Tibial artery (tissue), 4 donors: ENCODE measurements around the gene TLE3.
A peak's percentile ranks its signal among the peaks of the same experiment; 100 is the strongest.

Source experiments
- DNase-seq, 2 donors: peaks; one replicate each; pipeline ENCODE4 v3.0.0-alpha.2; 2019
- H3K27ac ChIP-seq, 2 donors: fragments of 200-600 bp; sonication (generic) in 1 of 2; 1 replicate in 1 of 2; 2 replicates in 1 of 2; pipeline ENCODE4 v1.5.1; 2018 to 2019; ENCODE audit warnings: mild to moderate bottlenecking in 1 of 2
- H3K27me3 ChIP-seq, 2 donors: fragments of 200-600 bp; sonication (generic) in 1 of 2; one replicate each; pipeline versions ENCODE4 v1.5.1 to v1.6.0; 2016 to 2019
- H3K36me3 ChIP-seq, 3 donors: fragments of 200-600 bp; sonication (generic) in 2 of 3; one replicate each; pipeline ENCODE4 v1.5.1; 2016 to 2019; ENCODE audit warnings: mild to moderate bottlenecking in 2 of 3
- H3K4me1 ChIP-seq, 4 donors: fragments of 200-600 bp; sonication (generic) in 2 of 4; 1 replicate in 3 of 4; 2 replicates in 1 of 4; pipeline ENCODE4 v1.5.1; 2016 to 2019
- H3K4me3 ChIP-seq, 2 donors: fragments of 200-600 bp; sonication (generic) in 1 of 2; 1 replicate in 1 of 2; 2 replicates in 1 of 2; pipeline ENCODE4 v1.5.1; 2018 to 2019; ENCODE audit warnings: mild to moderate bottlenecking in 2 of 2
- H3K9me3 ChIP-seq, 3 donors: fragments of 200-600 bp; sonication (generic) in 1 of 3; one replicate each; pipeline ENCODE4 v1.5.1; 2016 to 2019
- CTCF ChIP-seq, 2 experiments: fragments of 200-600 bp in 1 of 2; fragments of 450-650 bp in 1 of 2; IDR thresholded peaks; one replicate each; pipeline ENCODE4 v1.5.1; 2017 to 2019; ENCODE audit warnings: antibody characterized with exemption in 2 of 2, mild to moderate bottlenecking in 1 of 2, moderate library complexity in 1 of 2
- intact Hi-C: fragments of 100-400 bp; cut with DNase I; formaldehyde crosslinking; loops from one replicate; pipeline ENCODE4 v1.15.0; 2023; ENCODE audit warnings: low total_unique reads

The TLE3 gene

GRCh38 chr15:70090436-70091296 lies 7.1 kb downstream of the TLE3 start:
- TF ChIP-seq CTCF (IDR thresholded peaks at IDR 0.05): no peak
- H3K27ac ChIP-seq: no peak overlapping the region
- H3K36me3 ChIP-seq: peaks cover 0 to 30% (median 18%) of the 10 kb centered on the region in 3 donors
- intact Hi-C loops: loop anchor here (10.0 kb wide), 2 partner anchors 296 to 516 kb away; no protein-coding TSS in a partner anchor
- DNase-seq: no peak
- H3K9me3 ChIP-seq: no peaks in the 10 kb centered on the region
- no peak overlapping the region for H3K4me3 ChIP-seq
- H3K4me1 ChIP-seq: peaks cover 0 to 73% (median 57%) of the 10 kb centered on the region in 4 donors
- no peaks in the 10 kb centered on the region for H3K27me3 ChIP-seq

- peaks cover 0 to 41% (median 21%) of the 10 kb centered on the region in 3 donors for H3K36me3 ChIP-seq
- H3K4me1 ChIP-seq: peaks cover 0 to 65% (median 50%) of the 10 kb centered on the region in 4 donors
- DNase-seq: no peak
- no peak overlapping the region for H3K27ac ChIP-seq
- no peak for TF ChIP-seq CTCF (IDR thresholded peaks at IDR 0.05)
- no peaks in the 10 kb centered on the region for H3K9me3 ChIP-seq
- intact Hi-C loops: no loop called here
- no peaks in the 10 kb centered on the region for H3K27me3 ChIP-seq
- H3K4me3 ChIP-seq: no peak overlapping the region
Measured at GRCh38 chr15:70089692-70089971, 8.1 kb downstream of the TLE3 start.

DNA sequence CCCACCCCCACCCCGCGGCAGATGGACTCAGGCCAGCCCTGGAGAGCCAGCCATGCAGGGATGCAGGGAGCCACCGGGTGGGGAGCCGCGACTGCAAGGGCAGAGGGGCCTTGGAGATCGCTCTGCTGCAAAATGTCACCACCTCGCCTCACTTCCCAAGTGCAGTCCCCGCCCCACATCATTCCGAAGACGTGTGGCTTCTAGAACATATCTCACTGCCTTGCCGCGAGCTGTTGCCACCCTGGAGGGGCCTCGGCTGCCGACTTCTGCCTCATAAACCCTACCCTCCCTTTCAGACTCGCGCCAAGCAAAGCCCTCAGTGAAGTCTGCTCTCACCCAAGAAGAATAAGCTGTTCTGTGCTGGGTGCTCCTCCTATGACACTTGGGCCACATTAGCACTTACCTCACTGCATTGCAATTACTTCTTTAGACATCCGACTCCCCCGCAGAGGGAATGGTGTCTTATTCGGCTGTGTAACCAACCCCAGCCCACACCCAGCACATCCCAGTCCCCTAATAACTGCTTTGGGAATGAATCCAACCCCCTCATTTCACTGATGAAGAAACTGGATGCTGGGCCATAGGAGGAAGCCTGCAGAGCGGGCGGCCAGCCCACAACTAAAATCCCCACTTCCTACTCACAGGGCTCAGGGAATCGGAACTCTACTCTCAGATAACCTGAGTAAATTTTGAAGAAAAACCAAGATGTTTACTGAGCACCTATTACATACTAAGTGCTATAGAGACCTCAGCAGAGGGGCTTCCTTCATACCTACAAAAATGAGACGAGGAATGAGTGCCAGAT lies 8.6 kb downstream of the TLE3 start:
- Histone ChIP-seq H3K36me3 (peaks cover 0 to 46% (median 23%) of the 10 kb centered on the region in 3 donors), H3K27me3 (no peaks in the 10 kb centered on the region), H3K4me1 (peaks cover 0 to 60% (median 47%) of the 10 kb centered on the region in 4 donors), H3K4me3 (peak overlapping the region; percentile 2 to 5), H3K9me3 (no peaks in the 10 kb centered on the region), H3K27ac (peak overlapping the region; percentile 5 to 8)
- no peak for TF ChIP-seq CTCF (IDR thresholded peaks at IDR 0.05)
- peak in 1 of 2 donors; percentile 43 for DNase-seq
- intact Hi-C loops: no loop called here

DNA sequence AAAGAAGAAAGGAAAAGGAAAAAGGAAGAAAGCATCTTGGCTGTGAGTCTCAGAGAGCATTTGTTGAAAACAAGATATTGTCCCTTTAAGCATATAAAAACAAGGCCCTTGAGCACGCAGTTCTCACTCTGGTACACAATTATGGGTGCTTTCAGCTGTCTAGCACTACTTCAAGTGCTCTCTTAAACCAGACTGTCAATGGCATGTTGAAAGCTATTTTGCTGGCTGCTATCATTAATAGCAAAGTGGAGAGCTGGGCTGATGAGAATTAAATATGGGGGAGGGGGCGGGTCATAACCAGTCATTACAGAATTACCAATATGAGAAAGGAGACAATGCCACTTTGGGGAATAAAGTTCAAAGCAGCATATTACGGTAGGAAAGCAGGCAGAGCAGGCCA lies 9.3 kb downstream of the TLE3 start:
- Histone ChIP-seq H3K27ac (peak overlapping the region; percentile 5 to 8), H3K4me1 (peaks cover 0 to 53% (median 41%) of the 10 kb centered on the region in 4 donors), H3K36me3 (peaks cover 0 to 53% (median 23%) of the 10 kb centered on the region in 3 donors), H3K27me3 (no peaks in the 10 kb centered on the region), H3K4me3 (peak overlapping the region; percentile 2 to 5), H3K9me3 (no peaks in the 10 kb centered on the region)
- no peak for DNase-seq
- TF ChIP-seq CTCF (IDR thresholded peaks at IDR 0.05): no peak
- intact Hi-C loops: no loop called here

DNA sequence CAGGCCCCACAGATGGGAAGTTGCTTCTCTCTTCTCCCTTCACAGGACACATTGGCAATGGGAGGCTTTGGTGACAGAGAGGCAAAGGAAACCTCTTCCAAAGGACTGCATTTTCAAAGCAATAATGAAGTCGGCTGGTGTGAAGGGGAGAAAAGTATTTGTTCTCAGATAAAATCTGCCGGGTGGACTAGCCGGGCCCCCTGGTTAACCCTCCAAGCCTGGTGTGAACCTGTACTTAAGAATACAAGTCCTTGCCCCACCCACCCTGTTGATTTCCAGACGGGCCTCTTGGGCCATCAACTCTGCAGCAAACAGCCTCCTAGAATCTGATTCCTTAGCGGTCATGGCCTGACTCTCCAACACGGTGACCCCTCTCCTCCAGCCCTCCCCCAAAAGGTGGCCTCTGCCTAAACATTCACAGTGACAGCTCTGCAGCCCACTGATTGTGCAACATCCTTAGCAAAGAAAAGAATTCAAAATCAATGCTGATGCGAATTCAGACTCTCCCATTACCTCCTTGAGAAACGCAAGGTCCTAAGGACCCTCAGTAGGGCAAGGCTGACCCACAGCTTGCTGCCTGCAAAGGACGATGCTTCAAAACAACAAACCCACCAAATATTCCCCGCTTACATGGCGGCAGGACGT lies 9.9 kb downstream of the TLE3 start:
- H3K27ac ChIP-seq: no peak overlapping the region
- peaks cover 0 to 47% (median 34%) of the 10 kb centered on the region in 4 donors for H3K4me1 ChIP-seq
- no peaks in the 10 kb centered on the region for H3K27me3 ChIP-seq

More for the DNA sequence above, 9.9 kb downstream of the TLE3 start:
- TF ChIP-seq CTCF (IDR thresholded peaks at IDR 0.05): no peak
- no peaks in the 10 kb centered on the region for H3K9me3 ChIP-seq
- intact Hi-C loops: no loop called here
- no peak overlapping the region for H3K4me3 ChIP-seq
- peaks cover 0 to 59% (median 27%) of the 10 kb centered on the region in 3 donors for H3K36me3 ChIP-seq
- no peak for DNase-seq
